T1000 (cell line): ENCODE data around the gene MUC7.
"Not testable (repeated sequence)": the region's sequence is repeated elsewhere in the genome, so short reads cannot be mapped to it uniquely, and the experiment has no call there.

Experiments
- DNase-seq: peaks from one replicate; lab custom pipeline; 2025; ENCODE audit warnings: mixed read lengths; lab: John Stamatoyannopoulos, UW

The MUC7 gene

GRCh38 chr4:70471897-70472296 lies at the start of gene MUC7:
TSS of gene MUC7 (plus strand) at chr4:70472197. CDS start at chr4:70474022, 1,825 bp downstream.
- DNase-seq = no peak

- DNase-seq = no peak
Measured at GRCh38 chr4:70425306-70425705, 46.7 kb upstream of the MUC7 start.

DNA sequence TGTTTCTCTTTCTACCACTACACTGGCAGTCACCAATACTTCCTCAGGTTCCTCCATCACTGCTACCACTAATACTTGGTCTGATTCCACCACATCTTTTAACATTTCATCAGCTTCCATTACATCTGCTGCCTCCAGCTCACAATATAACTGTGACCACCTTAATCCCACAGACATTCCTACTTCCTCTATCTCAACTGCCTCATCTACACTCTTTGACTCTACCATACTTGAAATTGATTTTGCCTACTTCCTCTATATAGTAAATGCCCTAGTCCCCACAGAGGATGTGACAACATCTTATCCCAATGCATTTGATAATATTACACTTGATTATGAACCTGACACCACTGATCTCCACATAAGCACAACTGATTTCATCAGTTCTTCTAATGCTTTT lies 45.2 kb upstream of the MUC7 start:
- no peak for DNase-seq

DNA sequence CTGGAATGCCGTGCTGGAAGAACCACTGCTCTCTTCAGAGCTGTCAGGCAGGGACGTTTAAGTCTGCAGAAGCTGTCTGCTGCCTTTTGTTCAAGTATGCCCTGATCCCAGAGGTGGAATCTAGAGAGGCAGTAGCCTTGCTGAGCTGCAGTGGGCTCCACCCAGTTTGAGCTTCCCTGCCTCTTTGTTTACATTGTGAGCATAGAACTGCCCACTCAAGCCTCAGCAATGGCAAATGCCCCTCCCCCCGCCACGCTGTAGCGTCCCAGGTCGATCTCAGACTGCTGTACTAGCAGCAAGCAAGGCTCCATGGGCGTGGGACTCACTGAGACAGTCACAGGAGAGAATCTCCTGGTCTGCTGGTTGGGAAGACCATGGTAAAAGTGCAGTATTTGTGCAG lies 34.8 kb upstream of the MUC7 start:
- no peak for DNase-seq

DNA sequence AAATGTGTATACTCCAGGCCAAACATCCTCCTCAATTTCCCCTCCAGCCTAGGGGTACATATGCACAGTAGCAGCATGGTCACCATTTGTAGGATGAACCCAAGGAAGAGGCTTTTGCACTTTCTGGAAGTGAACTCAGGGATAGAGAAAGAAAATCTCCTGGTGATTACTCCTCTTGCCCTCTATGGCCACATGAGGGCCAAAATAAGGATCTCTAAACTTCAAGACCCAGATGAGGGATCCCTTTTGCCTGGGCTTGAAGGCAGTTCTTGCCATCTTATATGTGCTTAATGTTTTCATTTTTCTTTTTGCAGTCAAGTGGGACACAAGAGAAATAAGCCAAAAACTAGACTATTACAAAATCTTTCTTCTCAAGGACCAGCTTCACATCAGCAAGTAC lies 29.5 kb upstream of the MUC7 start:
- DNase-seq = no peak

GRCh38 chr4:70443329-70443728 lies 28.7 kb upstream of the MUC7 start:
- no peak for DNase-seq

DNA sequence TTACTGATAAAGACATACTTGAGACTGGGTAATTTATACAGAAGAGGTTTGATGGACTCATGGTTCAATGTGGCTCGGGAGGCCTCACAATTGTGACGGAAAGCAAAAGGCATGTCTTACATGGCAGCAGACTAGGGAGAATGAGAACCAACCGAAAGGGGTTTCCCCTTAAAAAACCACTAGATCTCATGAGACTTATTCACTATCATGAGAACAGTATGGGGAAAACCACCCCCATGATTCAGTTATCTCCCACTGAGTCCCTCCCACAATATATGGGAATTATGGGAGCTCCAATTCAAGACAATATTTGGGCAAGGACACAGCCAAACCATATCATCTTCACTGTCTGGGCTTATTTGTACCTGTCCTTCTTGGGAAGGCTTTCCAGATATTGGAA lies 22.8 kb upstream of the MUC7 start:
- DNase-seq = no peak

GRCh38 chr4:70452946-70453345 lies 19.1 kb upstream of the MUC7 start:
- no peak for DNase-seq

DNA sequence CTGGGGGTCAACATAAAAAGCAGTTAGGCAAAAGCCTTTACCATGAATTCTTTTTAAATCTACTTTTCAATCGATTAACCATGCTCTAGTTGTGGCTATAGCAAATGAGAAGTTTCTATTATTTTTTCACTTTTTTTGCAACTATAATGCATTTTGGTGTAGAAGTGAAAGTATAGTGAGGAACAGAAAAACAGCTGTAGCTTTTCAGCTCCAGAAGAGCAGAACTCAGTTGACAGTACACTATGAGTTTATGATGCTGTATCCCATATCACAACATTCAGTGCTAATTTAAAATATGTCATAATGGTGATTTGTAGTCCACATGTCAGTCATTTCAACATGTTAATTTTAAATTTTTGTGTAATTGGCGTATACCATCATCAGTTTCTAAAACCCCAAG lies 8.7 kb upstream of the MUC7 start:
- DNase-seq = no peak

GRCh38 chr4:70473679-70474078 lies 1.7 kb downstream of the MUC7 start:
- no peak for DNase-seq

DNA sequence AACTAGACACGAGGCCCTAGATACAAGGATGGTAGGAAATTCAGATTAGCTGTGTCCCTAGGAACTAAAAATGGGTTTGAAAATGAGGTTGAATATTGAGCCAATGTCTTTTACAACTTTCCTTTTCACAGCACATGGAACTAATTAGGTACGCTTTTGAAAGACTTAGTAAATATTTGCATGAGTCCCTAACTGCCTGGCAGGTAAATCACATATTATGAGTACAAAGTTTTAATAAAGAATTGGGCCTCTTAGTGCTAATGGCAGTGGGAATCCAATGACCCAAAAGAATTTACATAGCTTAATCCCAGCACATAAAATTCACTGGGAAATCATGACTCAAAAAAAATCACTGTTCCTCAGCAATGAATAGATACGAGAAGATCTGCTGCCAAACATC lies 16.8 kb downstream of the MUC7 start:
- DNase-seq = no peak

DNA sequence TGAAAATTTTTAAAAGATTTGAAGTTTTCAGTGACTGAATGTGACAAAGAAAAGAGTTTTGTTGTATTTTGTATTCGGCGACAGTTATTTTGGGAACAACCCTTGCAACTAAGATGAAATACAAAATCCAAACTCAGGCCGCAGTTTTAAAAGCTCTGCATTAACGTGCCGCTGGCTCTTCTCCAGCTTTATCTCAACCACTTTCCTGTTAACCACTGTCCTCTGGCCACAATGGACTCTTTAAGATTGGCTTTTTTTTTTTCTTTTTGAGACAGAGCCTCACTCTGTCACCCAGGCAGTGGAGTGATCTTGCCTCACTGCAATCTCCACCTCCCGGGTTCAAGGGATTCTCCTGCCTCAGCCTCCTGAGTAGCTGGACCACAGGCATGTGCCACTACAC lies 24.2 kb downstream of the MUC7 start:
- DNase-seq = no peak

GRCh38 chr4:70501838-70502237 lies 29.8 kb downstream of the MUC7 start:
- DNase-seq = not testable (repeated sequence)

- no peak for DNase-seq
Measured at GRCh38 chr4:70504733-70505132, 32.7 kb downstream of the MUC7 start.

- DNase-seq = peak; percentile 16
Measured at GRCh38 chr4:70505151-70505748, 33.3 kb downstream of the MUC7 start.

GRCh38 chr4:70508801-70509200 lies 36.8 kb downstream of the MUC7 start:
- no peak for DNase-seq

DNA sequence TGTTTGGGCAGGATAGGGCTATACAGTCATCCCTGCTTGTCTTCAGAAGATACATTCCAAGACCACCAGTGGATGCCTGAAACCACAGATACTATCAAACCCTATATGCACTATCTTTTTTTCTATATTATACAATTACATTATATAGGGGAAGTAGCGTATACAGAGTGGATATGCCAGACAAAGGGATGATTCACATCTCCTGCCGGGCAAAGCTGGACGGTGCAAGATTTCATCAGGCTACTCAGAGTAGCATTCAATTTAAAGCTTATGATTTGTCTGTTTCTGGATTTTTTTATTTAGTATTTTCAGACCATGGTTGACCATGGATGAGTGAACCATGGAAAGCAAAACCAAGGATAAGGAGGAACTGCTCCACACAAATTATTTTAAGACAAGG lies 39.4 kb downstream of the MUC7 start:
- no peak for DNase-seq

GRCh38 chr4:70515367-70516250 lies 43.6 kb downstream of the MUC7 start:
- no peak for DNase-seq

DNA sequence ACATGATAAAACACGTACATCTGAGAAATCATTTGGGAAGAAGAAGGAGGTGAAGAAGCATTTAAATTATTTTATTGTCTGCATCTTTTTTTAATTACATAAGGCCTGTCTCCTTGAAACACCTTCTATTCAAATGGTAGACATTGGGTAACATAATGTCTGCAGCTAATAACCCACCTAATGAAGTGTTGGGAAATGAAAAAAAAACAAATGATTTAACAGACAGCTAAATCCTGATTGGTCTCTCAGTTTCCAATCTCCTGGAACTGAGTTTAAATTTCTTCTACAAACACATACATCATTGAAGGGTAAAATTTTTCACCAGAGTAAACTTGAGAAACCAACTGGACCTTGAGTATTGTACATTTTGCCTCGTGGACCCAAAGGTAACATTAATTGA lies 46.3 kb downstream of the MUC7 start, which contains the start of gene AMTN:
AMTN (plus strand) TSS at position 301 of the 400 bp plus-strand sequence. CDS start 209 bp downstream, outside the sequence.
- DNase-seq = no peak

GRCh38 chr4:70518716-70519115 lies 46.7 kb downstream of the MUC7 start:
- no peak for DNase-seq

GRCh38 chr4:70522626-70523025 lies 50.6 kb downstream of the MUC7 start:
- no peak for DNase-seq

DNA sequence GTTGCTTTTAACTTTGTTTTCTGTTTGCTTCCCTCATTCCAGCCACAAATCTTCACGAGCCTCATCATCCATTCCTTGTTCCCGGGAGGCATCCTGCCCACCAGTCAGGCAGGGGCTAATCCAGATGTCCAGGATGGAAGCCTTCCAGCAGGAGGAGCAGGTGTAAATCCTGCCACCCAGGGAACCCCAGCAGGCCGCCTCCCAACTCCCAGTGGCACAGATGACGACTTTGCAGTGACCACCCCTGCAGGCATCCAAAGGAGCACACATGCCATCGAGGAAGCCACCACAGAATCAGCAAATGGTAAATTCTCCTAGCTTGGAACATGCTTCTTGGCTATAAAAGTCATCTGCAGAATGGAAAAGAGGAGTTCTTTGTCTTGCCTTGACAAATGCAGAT lies 59.0 kb downstream of the MUC7 start:
- no peak for DNase-seq

DNA sequence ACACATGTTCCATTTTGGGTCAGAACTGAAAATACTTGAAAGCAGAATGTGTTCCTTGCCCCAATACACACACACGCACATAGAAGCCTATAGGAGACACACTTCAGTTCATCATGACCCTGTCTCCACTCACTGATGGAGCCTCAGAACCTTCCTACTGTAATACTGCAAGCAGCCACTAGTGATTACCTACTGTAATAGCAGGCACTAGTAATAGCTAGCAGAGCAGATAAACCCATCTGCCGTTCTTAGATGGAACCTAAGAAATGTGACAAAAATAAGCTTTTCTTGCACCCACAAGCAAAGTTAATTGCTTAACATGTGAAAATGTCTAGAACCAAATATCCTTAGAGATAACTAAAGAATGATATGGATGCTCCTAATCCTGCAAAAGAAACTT lies 60.0 kb downstream of the MUC7 start:
- DNase-seq = no peak
